ENCODE measurements around the gene GJC2.

GRCh38 chr1:228120351-228120750 is 29.4 kb upstream of the GJC2 start:
- TF ChIP-seq REST (IDR thresholded peaks at IDR 0.05; ENCODE audit: insufficient read depth in 1 of 2, low read depth in 2 of 2, low read length in 2 of 2) (no peak), TAF1 (IDR thresholded peaks at IDR 0.05; ENCODE audit: borderline replicate concordance, insufficient read depth, low read length) (no peak), POLR2AphosphoS5 (IDR thresholded peaks at IDR 0.05; ENCODE audit: low read depth, low read length) (no peak), SIN3A (IDR thresholded peaks at IDR 0.05; ENCODE audit: borderline replicate concordance, insufficient read depth, low read length) (no peak), FOXP2 (optimal IDR thresholded peaks at IDR 0.05; ENCODE audit: borderline replicate concordance, extremely low read depth, extremely low read length, insufficient read depth) (no peak)
